ENCODE measurements around the gene TEN1.
A peak's percentile ranks its signal among the peaks of the same experiment; 100 is the strongest.

Gene TEN1

DNA sequence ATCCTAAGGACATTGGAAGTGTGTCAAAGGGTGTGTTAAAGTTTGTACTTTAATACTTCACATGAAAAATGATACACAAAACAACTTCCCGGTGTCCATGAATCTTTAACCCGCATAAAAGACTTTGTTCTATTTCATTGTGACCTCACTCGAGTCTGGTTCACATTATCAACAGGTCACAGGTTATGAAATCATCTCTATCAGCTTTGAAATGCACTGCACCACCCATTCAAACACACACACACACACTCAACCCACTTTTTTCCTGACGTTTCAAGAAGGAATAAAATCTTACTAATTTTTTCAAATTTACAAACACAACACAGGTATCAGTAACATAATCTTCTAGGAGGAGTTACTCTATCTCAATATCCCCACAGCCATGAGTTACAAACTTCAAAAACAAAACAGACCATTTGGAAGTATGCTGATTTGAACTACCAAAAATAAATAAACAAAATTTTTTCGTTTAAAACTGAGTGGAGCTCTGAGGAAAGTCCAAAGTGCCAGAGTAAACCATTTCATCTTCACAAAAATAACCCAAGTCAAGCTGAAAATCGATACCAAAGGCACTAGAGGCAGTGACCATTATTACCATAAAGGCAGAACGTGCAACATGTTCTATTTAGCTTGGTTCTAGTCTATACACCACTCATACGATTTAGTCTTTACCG is 2.7 kb upstream of the TEN1 start:
- no peak for DNase-seq (ENCODE audit: low read depth in 3 of 3)

DNA sequence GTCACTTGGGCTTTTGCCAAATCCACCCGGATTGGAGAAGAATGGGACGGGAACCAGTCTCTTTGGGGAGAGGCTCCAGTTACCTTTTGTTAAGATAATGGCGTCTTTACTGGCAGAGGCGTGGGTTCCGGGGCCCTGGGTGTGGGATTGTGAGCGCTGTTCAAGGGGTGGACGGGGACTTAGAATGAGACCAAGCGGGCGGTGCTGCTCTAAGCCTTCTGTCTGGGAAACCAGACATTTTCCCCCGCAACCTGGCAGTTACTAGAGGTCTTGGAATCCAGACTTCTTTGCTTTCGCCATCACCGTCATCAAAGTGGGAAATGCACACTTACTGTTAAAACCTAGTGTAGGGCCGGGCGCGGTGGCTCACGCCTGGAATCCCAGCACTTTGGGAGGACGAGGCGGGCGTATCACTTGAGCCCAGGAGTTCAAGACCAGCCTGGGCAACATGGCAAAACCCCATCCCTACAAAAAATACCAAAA is 706 bp downstream of the TEN1 start:
- no peak for DNase-seq (ENCODE audit: low read depth in 3 of 3)

DNA sequence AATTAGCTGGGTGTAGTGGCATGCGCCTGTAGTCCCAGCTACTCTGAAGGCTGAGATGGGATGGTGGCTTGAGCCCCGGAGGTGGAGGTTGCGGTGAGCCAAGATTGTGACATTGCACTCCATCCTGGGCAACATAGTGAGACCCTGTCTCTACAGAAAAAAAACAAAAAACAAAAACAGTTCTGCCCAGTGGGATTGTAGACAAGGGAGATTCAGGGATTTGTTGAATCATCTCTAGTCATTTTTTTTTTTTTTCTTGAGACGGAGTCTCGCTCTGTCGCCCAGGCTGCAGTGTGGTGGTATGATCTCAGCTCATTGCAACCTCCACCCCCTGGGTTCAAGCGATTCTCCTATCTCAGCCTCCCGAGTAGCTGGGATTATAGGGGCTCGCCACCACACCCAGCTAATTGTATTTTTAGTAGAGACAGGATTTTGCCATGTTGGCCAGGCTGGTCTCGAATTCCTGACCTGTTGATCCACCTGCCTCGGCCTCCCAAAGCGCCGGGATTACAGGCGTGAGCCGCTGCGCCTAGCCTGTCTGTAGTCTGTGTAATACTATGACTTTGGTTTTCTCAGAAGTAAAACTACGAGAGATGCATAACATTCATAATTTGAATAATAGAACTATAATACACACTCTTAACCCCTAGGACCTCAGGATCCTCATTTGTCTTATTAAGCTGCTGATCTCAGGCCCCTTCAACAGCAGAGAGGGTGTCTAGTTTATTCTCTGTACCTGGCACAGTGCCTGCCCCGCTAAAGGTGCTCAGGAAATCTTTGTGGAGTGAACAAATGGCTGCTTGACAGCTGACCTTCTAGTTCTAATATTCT is 1.4 kb downstream of the TEN1 start:
- no peak for DNase-seq (ENCODE audit: low read depth in 3 of 3)

- no peak for DNase-seq (ENCODE audit: low read depth in 3 of 3)
Observed at GRCh38 chr17:75981019-75981615, 2.1 kb downstream of the TEN1 start.

DNA sequence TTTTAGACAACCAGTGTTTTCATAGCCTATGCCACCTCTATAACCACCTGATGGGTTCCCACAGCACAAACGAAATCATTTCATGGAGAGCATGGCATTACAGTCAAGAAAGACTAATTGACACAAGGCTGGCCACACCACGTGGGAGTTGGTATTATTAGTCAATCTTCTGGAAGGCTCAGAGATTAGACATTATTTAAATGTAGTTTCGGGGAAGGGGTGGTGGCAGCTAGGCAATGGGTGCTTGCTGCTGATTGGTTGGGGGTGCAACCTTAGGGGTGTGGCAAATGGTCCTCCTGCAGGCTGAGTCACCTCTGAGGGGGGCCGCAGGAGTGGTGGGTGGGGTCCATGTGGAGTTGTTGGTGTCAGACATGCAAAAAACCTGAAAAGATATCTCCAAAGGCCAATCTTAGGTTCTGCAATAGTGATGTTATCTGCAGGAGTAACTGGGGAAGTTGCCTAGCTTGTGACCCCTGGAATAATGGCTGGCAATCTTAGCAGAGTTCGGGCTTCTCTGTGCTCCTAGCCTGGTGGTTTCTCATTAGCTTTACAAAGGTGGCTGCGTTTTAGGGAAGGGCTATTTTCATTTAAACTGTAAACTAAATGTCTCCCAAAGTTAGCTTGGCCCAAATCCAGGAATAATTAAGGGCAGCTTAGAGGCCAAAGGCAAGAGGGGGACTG is 4.6 kb downstream of the TEN1 start:
- no peak for DNase-seq (ENCODE audit: low read depth in 3 of 3)

DNA sequence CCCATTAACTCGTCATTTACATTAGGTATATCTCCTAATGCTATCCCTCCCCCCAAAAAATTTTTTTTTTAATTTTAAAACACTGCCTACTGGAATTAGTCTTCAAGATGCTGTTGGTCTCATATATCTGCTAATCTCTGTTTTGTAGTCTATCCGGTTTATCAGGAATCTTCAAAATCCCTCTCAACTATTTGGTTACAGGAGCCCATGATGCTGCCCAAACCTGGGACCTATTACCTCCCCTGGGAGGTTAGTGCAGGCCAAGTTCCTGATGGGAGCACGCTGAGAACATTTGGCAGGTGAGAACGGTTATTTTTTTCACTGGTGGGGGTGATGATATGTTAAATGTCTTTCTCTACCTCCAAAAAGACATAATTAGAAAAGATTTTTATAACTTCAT is 6.9 kb downstream of the TEN1 start:
- DNase-seq (ENCODE audit: low read depth in 3 of 3) = no peak

DNA sequence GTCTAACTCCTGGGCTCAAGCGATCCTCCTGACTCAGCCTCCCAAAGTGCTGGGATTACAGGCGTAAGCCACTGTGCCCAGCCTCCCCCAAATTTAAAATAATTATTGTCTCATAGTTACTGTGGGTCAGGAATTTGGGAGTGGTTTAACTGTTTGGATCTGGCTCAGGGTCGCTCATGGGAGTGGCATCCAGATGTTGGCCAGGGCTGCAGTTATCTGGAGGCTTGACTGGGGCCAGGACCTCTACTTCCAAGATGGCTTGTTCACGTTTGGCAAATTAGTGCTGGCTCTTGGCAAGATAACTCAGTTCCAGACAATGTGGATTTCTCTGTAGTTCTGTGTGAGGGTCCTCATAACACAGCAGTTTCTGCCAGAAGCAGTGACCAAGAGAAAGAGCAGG is 8.0 kb downstream of the TEN1 start:
- DNase-seq (ENCODE audit: low read depth in 3 of 3) = no peak

GRCh38 chr17:75991396-75991795 is 12.4 kb downstream of the TEN1 start:
- DNase-seq (ENCODE audit: low read depth in 3 of 3) = no peak

- no peak for DNase-seq (ENCODE audit: low read depth in 3 of 3)
Observed at GRCh38 chr17:75994802-75995370, 15.8 kb downstream of the TEN1 start.

GRCh38 chr17:75995385-75995925 is 16.4 kb downstream of the TEN1 start:
- DNase-seq (ENCODE audit: low read depth in 3 of 3) = no peak

DNA sequence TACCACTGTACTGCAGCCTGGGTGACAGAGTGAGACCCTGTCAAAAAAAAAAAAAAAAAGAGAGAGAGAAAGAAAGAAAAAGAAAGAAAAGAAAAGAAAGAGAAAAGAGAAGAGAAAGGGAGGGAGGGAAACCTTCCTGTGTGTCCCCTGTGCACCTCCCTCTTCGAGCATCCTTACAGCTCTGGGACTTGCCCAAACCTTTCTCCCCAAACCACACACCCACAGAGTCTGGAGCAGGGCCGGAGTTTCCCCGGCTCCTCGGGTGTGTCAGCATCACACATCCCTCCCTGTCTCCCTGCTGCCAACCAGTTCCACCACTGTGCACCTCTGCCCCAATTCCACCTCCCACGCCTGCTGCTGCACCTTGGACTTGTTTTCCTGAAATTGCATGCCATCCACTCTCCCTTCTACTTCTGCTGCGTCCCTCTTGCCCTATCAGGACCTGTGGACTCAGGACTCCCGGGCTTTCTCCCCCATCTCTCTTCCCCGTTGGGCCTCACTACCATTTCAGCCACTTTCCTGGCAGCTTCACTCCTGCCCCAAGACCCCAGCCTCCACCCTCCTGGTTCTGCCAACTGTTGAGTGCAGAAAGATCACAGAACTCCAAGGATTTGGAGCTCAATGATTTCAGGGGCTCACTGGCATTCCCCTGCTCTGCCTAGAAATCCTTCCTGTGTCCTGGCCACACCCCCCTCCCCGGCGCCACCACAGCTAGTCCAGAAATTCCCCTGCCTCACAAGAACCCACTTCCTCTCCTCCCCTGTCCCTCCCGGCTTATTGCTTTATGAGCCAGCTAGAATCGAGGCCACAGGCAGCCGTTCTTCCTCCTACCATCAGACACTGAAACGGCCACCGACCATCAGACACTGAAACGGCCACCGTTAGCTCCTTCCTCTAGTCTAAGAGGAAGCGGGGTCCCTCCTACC is 17.9 kb downstream of the TEN1 start:
- peak in 1 of 3 experiments; percentile 51 for DNase-seq (ENCODE audit: low read depth in 3 of 3)

- DNase-seq (ENCODE audit: low read depth in 3 of 3) = no peak
Observed at GRCh38 chr17:75998327-75998795, 19.3 kb downstream of the TEN1 start.

DNA sequence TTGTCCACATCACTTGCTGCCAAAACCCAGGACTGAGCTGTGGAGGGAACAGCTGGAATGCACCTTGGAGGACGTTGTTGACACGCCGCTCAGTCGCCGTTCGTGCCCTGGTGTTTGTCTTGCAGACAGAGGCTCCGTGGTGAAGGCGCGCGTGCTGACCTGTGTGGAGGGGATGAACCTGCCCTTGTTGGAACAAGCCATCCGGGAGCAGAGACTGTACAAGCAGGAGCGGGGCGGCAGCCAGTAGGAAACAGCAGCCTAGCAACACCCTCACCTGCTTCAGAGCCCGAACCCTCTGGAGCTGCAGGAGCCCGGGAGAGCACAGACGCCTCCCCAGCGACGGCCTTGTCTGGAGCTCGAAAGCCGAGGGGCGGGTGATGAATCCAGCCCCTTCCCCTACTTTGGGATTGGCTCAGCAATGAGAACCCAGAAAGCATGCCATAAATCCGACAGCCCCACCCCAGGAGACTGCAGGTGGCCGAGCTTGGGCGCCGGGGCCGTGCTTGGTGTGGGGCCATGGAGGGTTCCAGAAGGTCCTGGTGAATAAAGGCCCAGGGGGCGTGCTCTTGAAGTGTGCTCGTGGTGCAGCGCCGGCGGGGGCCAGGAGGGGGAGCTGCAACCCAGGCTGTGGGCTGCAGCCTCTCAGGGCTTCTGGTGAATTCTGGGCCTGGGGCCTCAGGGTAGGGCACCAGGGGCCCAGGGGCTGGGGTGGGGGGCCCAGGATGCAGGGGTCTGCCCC is 21.1 kb downstream of the TEN1 start:
- peak; percentile 31 to 62 (median 42) for DNase-seq (ENCODE audit: low read depth in 3 of 3)

DNA sequence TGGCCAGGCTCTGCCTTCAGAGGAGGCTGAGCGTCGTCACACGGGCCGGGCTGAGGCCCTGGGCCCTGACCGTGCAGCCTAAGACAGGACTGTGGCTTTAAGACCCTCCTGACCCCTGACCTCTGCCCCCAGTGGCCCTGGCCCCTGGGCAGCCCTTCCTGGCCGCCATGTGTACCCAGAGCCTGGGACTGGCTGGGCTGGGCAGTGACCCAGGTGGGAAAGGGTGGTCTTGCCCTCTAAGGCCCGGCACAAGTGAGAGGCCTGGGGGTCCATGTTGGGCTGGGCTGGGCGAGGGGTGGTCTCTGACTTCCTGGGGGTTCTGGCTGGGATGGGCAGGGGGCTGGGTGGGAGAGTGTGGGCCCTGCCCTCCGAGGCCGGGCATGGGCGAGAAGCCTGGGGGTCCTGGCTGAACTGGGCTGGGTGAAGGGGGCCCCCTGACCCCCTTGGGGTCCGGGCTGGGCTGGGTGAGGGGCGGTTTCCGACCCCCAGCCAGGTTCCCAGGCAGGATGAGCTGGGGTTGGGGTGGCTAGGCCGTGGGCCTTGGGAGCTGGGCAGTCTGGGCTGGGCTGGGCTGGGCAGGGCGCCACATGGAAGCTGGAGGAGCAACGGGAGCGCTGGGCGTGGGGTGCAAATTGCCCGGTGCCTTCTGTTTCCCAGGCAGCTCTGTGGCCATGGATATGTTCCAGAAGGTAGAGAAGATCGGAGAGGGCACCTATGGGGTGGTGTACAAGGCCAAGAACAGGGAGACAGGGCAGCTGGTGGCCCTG is 21.9 kb downstream of the TEN1 start, which contains the start of gene CDK3:
Gene CDK3, plus strand, starts transcription at position 101 of the 767 bp plus-strand sequence. Its CDS starts 571 bp downstream, at position 672.
- no peak for DNase-seq (ENCODE audit: low read depth in 3 of 3)

- DNase-seq (ENCODE audit: low read depth in 3 of 3) = no peak
Observed at GRCh38 chr17:76002100-76002499, 23.1 kb downstream of the TEN1 start.

DNA sequence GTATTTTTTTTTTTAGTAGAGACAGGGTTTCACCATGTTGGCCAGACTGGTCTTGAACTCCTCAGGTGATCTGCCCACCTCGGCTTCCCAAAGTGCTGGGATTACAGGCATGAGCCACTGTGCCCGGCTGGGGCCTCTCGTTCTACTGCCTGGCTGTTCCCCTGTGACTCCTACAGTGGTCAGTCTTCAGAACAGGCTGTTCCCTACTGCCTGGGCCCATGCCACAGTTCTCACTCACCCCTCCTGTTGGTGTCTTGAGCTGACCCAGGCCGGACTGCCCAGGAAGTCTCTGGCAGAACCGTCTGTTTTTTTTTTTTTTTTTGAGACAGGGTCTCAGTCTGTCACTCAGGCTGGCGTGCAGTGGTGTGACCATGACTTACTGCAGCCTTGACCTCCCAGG is 24.9 kb downstream of the TEN1 start:
- DNase-seq (ENCODE audit: low read depth in 3 of 3) = no peak

GRCh38 chr17:76004750-76005262 is 25.8 kb downstream of the TEN1 start:
- DNase-seq (ENCODE audit: low read depth in 3 of 3) = no peak

Measured in stimulated activated CD4-positive, alpha-beta T cell treated with anti-CD3 and anti-CD28 coated beads, TNF-alpha, amount 100 ng/mL, for 24 hours (primary cell).